H1 (cell line): ENCODE results near the gene TSN.

ENCODE experiments used
- CHD2 ChIP-seq: IDR thresholded peaks from 2 replicates; pipeline ENCODE4 v1.6.1; 2012; ENCODE audit warnings: low read length, improper control_type of control experiment
- EZH2 ChIP-seq: fragments of 200-600 bp; sonication (generic); IDR thresholded peaks from 2 replicates; pipeline ENCODE4 v1.7.1; 2012; ENCODE audit warnings: low read depth, mild to moderate bottlenecking, moderate library complexity, low read length, inconsistent platforms; ENCODE audit not compliant: severe bottlenecking
- MAX ChIP-seq: IDR thresholded peaks from 2 replicates; pipeline ENCODE4 v1.6.1; 2012; ENCODE audit warnings: inconsistent platforms
- PHF8 ChIP-seq: fragments of 200-600 bp; sonication (generic); conservative IDR thresholded peaks from 2 replicates; pipeline ENCODE4 v1.7.1; 2012; ENCODE audit warnings: low read depth, mild to moderate bottlenecking, inconsistent platforms, low read length, moderate library complexity
- POLR2A ChIP-seq, 2 experiments: IDR thresholded peaks; 1 replicate in 1 of 2; 2 replicates in 1 of 2; pipeline ENCODE4 v1.6.1; 2011; ENCODE audit warnings: low read depth in 2 of 2, low read length in 2 of 2, mild to moderate bottlenecking in 2 of 2; ENCODE audit errors: control extremely low read depth in 1 of 2
- POLR2AphosphoS5 ChIP-seq: IDR thresholded peaks from 2 replicates; pipeline ENCODE4 v1.6.1; 2011; ENCODE audit warnings: low read depth, low read length
- RNF2 ChIP-seq: fragments of 200-900, 300-1000 bp; sonication (generic); IDR thresholded peaks from 2 replicates; pipeline ENCODE4 v1.7.1; 2016; ENCODE audit warnings: borderline replicate concordance, low read depth, mild to moderate bottlenecking, antibody characterized with exemption, low read length; ENCODE audit not compliant: poor library complexity, severe bottlenecking; ENCODE audit errors: missing control alignments
- SIN3A ChIP-seq, 2 experiments: IDR thresholded peaks in 1 of 2; conservative IDR thresholded peaks in 1 of 2; 2 replicates each; pipeline ENCODE4 v1.6.1; 2011 to 2012; ENCODE audit warnings: low read length in 2 of 2, improper control_type of control experiment in 1 of 2, low read depth in 1 of 2, mild to moderate bottlenecking in 1 of 2
- SP1 ChIP-seq: IDR thresholded peaks from 2 replicates; pipeline ENCODE4 v1.6.1; 2011; ENCODE audit warnings: low read depth, low read length
- SUZ12 ChIP-seq: fragments of 200-600 bp; sonication (generic); IDR thresholded peaks from 2 replicates; pipeline ENCODE4 v1.6.1; 2012; ENCODE audit warnings: mild to moderate bottlenecking, inconsistent platforms, low read length, moderate library complexity, mixed read lengths
- TCF12 ChIP-seq: IDR thresholded peaks from 2 replicates; pipeline ENCODE4 v1.6.1; 2011; ENCODE audit warnings: low read depth, mild to moderate bottlenecking, low read length
- TF ChIP-seq, protein P1 (sequence below), 3 experiments: IDR thresholded peaks; 1 replicate in 2 of 3; 2 replicates in 1 of 3; pipeline versions ENCODE4 v1.5.1 to v1.6.1; 2011; ENCODE audit warnings: low read length in 3 of 3, mild to moderate bottlenecking in 3 of 3, inconsistent platforms in 2 of 3, low read depth in 1 of 3, moderate library complexity in 1 of 3; ENCODE audit not compliant: insufficient read depth in 1 of 3; ENCODE audit errors: control extremely low read depth in 1 of 3

DNA sequence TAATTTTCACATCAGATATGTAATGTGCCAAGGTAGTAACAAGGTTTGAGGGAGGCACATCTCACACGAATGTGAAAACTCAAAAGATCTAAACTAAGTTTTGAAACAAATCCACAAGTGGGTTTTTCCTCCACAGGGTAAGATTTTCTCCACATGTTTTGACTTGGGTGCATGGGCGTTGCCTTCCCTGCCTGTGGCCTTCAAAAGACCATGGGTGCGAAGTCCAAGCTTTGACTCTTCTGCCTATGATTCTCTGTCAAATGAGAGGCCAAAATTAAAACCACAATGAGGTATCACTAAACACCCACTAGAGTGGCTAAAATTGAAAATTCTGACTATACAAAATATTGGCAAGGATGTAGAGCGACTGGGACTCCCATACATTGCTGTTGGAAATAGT lies 49.5 kb upstream of the TSN start:
- TF ChIP-seq, protein P1, sequence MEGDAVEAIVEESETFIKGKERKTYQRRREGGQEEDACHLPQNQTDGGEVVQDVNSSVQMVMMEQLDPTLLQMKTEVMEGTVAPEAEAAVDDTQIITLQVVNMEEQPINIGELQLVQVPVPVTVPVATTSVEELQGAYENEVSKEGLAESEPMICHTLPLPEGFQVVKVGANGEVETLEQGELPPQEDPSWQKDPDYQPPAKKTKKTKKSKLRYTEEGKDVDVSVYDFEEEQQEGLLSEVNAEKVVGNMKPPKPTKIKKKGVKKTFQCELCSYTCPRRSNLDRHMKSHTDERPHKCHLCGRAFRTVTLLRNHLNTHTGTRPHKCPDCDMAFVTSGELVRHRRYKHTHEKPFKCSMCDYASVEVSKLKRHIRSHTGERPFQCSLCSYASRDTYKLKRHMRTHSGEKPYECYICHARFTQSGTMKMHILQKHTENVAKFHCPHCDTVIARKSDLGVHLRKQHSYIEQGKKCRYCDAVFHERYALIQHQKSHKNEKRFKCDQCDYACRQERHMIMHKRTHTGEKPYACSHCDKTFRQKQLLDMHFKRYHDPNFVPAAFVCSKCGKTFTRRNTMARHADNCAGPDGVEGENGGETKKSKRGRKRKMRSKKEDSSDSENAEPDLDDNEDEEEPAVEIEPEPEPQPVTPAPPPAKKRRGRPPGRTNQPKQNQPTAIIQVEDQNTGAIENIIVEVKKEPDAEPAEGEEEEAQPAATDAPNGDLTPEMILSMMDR (IDR thresholded peaks at IDR 0.05; ENCODE audit: control extremely low read depth in 1 of 3, insufficient read depth in 1 of 3, low read depth in 1 of 3, low read length in 3 of 3): no peak
- no peak for TF ChIP-seq TCF12
- no peak for TF ChIP-seq POLR2AphosphoS5
- TF ChIP-seq POLR2A (IDR thresholded peaks at IDR 0.05; ENCODE audit: control extremely low read depth in 1 of 2, low read depth in 2 of 2, low read length in 2 of 2): no peak
- TF ChIP-seq MAX: no peak
- no peak for TF ChIP-seq SUZ12
- no peak for TF ChIP-seq RNF2
- no peak for TF ChIP-seq CHD2
- TF ChIP-seq SP1: no peak
- no peak for TF ChIP-seq SIN3A (conservative IDR thresholded peaks at IDR 0.05 in 1 of 2, IDR thresholded peaks at IDR 0.05 in 1 of 2; ENCODE audit: low read depth in 1 of 2, low read length in 2 of 2)
- no peak for TF ChIP-seq PHF8
- TF ChIP-seq EZH2: no peak
